Activated T-helper 9 cell treated with anti-CD3 and anti-CD28 coated beads, Interleukin-2, amount 50 U/mL, for 16 hours (primary cell): Measurements from ENCODE around the gene APP.
"Not testable (repeated sequence)": the region's sequence is repeated elsewhere in the genome, so short reads cannot be mapped to it uniquely, and the experiment has no call there.

Experiments
- DNase-seq: peaks from one replicate; pipeline ENCODE4 v3.0.0-alpha.2; 2020; ENCODE audit warnings: low read depth

APP gene

DNA sequence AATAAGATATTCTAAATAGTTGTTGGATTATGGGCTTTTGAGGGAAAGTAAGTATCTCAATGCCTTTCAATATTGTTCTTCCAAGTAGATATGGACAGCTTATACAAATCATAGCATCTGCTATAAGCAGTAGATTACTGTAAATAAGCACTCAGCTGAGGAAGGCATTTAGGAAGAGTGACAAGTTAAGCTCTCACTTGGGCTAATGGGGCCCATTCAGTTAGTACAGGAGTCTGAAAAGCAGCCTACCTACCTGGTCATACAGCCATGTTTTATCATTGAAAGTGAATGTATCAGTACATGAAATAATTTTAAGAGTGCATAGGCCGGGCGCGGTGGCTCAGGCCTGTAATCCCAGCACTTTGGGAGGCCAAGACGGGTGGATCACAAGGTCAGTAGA, 73.1 kb downstream of the APP start:
- DNase-seq = no peak

DNA sequence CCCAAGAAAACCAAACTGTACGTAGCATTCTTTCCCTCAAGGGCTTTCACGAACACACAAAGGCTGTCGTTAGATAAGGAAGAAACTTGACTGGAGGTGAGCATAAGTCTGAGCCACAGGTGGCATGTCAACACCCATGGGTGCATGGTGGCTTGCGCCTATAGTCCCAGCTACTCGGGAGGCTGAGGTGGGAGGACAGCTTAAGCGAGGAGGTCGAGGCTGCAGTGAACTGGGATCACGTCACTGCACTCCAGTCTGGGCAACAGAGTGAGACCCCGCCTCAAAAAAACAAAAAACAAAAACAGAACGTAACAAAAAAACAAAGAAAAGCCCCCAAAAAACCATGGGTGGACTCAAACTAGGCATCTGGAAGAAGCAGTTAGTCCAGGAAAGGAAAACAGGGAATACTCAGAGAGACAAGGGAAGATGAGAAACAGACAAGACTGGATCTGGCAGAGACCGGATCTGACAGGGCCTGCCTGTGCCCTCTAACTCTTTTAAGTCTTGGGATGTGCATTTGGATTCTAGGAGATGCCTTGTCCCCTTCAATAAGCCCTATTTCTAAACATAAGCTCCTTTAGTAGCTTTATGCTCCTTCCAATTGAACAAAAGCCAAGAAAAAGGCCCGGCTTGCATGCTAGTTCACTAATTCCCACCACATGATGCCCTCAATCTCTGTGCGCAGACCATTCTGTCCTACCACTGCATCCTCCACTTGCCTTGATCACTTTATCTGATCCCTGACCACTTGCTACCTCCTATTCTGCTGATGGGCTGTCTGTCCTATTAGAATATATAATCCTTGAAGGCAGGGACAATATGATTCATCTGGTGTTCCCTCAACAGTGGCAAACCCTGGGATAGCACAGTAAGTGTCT, 73.8 kb downstream of the APP start:
- no peak for DNase-seq

DNA sequence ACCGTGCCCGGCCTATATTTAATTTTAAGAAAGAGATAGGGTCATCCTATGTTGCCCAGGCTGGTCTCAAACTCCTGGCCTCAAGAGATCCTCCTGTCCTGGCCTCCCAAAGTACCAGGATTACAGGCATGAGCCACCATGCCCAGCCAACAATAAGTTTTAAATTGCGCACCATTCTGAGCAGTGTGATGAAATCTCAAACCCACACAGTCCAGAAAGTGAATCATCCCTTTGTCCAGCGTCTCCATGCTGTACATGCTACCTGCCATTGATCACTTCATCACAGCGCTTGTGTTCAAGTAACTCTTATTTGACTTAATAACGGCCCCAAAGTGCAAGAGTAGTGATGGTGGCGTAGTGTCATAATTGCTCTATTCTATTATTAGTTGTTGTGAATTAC, 75.4 kb downstream of the APP start:
- DNase-seq = no peak

GRCh38 chr21:26093122-26093521, 77.4 kb downstream of the APP start:
- no peak for DNase-seq

- no peak for DNase-seq
These were observed 79.0 kb downstream of the APP start for GRCh38 chr21:26091480-26092018.

GRCh38 chr21:26089730-26090129, 80.8 kb downstream of the APP start:
- no peak for DNase-seq

- no peak for DNase-seq
These were observed 83.2 kb downstream of the APP start for GRCh38 chr21:26087223-26087918.

DNA sequence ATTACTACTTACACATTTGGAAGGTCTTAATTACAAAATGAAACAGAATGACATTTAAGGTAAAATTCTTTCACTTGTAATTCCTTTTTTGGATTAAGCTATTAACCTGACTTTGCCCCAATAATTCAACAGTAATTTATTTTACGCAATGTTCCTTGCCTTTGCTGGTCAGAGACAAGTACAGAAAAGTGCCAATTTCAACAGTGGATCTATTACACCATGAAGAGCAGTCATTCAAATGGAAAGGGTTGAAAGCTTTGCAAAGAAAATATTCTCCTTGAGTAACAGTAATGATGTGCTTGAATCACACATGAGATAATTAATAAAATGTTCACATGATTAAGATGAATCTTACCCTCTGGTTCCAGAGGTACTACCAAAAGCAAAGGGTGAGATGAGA, 84.7 kb downstream of the APP start:
- no peak for DNase-seq

GRCh38 chr21:26085127-26085526, 85.4 kb downstream of the APP start:
- DNase-seq = no peak

- DNase-seq = no peak
These were observed 88.0 kb downstream of the APP start for GRCh38 chr21:26082549-26082948.

- DNase-seq = not testable (repeated sequence)
These were observed 89.3 kb downstream of the APP start for GRCh38 chr21:26081175-26081760.

GRCh38 chr21:26080211-26080610, 90.4 kb downstream of the APP start:
- DNase-seq = no peak

DNA sequence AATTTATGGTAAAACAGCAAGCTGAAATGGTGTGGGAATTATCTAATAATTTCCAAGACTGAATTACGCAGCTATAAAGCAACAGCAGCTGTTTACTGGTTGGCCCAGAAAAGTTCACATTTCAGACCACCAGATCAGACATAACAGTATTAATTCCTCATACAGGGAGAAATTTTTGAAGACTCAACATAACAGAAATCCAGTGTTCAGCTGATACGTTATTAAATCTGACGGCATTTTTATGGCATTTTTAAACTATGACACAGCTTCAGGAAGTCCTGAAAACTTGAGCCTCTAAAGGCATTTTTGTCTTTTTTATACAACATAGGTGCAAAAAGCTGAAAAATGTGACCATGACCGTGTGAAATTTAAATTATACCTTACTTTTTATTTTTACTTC, 91.2 kb downstream of the APP start:
- DNase-seq = no peak

DNA sequence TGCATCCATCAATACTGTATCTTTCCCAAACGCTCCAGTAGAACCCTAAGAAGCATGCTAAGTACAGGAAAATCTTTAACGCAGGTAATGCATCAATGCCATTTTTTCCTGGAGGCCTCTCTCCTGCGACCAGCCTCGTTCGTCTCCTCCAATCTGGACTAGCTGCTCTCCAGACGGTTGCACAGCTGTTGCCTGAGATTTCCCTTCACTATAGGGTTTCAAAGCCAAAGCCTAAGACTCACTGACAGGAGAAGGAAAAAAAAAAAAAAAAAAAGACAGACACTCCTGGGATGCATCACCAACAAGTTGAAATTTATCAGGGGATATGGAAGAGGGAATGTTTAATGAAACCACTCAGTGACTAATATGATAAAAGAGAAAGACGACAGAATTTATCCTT, 93.0 kb downstream of the APP start:
- DNase-seq = no peak

DNA sequence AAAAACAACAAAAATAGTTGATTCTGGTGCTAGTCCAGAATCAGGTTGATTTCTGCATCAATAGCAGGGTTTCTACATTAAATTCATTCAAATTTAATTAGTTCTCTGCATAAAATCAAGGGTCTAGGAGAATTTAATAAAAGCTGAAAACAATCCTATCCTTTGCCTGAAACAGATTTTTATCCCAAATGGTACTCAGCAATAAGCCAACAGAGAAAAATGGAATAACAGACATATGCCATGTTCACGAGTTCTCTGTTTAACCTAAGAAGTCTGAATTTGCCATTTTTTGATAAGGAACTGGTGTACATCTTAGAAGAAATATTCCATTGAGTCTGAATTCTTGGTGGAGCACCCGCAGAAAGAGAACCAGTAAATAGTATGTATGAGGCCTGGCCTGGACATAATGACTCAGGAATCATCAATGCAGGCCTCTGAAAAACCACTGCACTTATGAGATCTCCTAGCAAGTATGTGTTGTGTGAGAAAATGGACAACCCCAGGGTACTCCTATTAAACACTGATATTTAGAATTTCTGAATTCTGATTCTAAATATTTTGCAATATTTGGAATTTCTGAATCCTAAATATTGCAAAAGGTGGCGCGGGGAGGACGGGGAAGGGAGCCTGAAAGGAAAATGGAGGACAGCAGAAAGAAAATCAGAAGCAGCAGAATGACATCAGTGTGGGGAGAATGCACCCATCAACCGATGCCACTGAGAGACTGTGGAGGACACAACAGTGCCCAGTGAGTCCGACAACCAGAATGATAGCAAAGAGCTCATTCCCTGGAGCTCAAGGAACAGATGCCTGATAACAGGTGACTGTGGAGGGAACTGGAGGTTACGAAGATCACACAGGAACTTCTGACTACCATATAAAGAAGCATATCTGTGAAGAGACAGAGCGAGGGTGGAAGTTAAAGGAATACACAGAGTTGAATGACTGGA, 97.6 kb downstream of the APP start:
- DNase-seq = no peak

GRCh38 chr21:26070822-26071425, 99.6 kb downstream of the APP start:
- no peak for DNase-seq

GRCh38 chr21:26070121-26070520, 100.4 kb downstream of the APP start:
- no peak for DNase-seq

DNA sequence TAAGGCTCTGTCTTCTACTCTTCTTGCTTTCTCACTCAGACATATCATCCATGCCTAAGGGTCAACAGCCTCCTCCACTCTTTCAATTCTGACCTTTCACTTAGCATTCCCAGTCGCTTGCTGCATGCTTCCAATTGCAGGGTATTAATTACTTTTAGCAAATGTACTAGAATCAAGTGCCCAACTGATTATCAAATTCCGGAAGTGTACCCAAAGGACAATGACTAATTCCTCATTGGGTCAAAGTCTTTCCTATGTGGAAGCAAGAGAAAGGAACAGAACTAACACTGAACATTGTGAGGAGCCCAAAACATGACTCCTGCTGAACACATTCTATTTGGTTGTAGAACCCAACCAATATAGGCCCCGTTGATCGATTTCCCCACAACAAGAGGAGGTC, 101.8 kb downstream of the APP start:
- no peak for DNase-seq

- no peak for DNase-seq
These were observed 102.6 kb downstream of the APP start for GRCh38 chr21:26067836-26068594.

DNA sequence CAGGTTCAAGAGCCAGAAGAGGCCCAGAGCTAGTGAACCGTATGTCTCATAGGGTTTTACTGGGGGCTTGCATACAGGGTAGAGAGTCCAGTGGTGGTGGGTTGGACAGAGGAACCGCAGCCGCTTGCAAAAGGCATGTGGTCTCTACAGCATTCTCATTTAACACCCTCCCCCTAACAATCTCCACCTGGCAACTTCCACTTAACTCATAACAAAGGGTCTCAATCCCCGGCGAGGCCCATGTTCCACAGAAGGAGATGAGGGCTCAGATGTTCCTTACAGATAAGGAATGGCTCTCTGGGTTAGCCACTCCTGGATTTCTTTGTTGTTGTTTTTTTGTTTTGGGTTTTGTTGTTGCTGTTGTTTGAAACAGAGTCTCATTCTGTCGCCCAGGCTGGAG, 106.1 kb downstream of the APP start:
- DNase-seq = no peak

GRCh38 chr21:26061437-26061836, 109.1 kb downstream of the APP start:
- DNase-seq = no peak
